Hepatocyte (in vitro differentiated cells): ENCODE data around the gene TTN. TPM values are rescaled to one million over a fixed set of nuclear protein-coding genes. Genes with fewer than 3 reads are reported as not detected.

Experiments
- DNase-seq: peaks from one replicate; pipeline ENCODE4 v3.0.0-alpha.2; 2016; ENCODE audit warnings: low spot score
- H2AFZ ChIP-seq: fragments of 200-600 bp; sonication (generic); 2 replicates; pipeline ENCODE4 v1.6.0; 2016; ENCODE audit warnings: antibody characterized with exemption, mild to moderate bottlenecking
- H3K27ac ChIP-seq: fragments of 200-600 bp; sonication (generic); 2 replicates; pipeline ENCODE4 v1.5.1; 2016; ENCODE audit warnings: mild to moderate bottlenecking
- H3K27me3 ChIP-seq: fragments of 200-600 bp; sonication (generic); 2 replicates; pipeline ENCODE4 v1.6.1; 2016
- H3K36me3 ChIP-seq: fragments of 200-600 bp; sonication (generic); replicated peaks from 2 replicates; pipeline ENCODE4 v1.5.1; 2016; ENCODE audit warnings: low read depth; ENCODE audit not compliant: insufficient read depth
- H3K4me1 ChIP-seq: fragments of 200-600 bp; sonication (generic); 2 replicates; pipeline ENCODE4 v1.5.1; 2016; ENCODE audit warnings: mild to moderate bottlenecking, moderate library complexity; ENCODE audit not compliant: insufficient read depth
- H3K4me2 ChIP-seq: fragments of 200-600 bp; sonication (generic); 2 replicates; pipeline ENCODE4 v1.6.0; 2016
- H3K4me3 ChIP-seq: fragments of 200-600 bp; sonication (generic); 2 replicates; pipeline ENCODE4 v1.5.1; 2016; ENCODE audit warnings: mild to moderate bottlenecking
- H3K79me2 ChIP-seq: fragments of 200-600 bp; sonication (generic); 2 replicates; pipeline ENCODE4 v1.6.0; 2017; ENCODE audit warnings: mild to moderate bottlenecking
- H3K9me2 ChIP-seq: fragments of 200-600 bp; sonication (generic); replicated peaks from 2 replicates; pipeline ENCODE4 v1.6.0; 2017; ENCODE audit warnings: mild to moderate bottlenecking; ENCODE audit not compliant: insufficient read depth
- H3K9me3 ChIP-seq: fragments of 200-600 bp; sonication (generic); 2 replicates; pipeline ENCODE4 v1.5.1; 2016; ENCODE audit warnings: low read depth, mild to moderate bottlenecking
- H4K20me1 ChIP-seq: fragments of 200-600 bp; sonication (generic); 2 replicates; pipeline ENCODE4 v1.6.0; 2016; ENCODE audit warnings: mild to moderate bottlenecking; ENCODE audit not compliant: insufficient read depth, poor library complexity, severe bottlenecking
- CTCF ChIP-seq: fragments of 200-600 bp; sonication (generic); IDR thresholded peaks from 2 replicates; pipeline ENCODE4 v1.5.1; 2016; ENCODE audit warnings: antibody characterized with exemption, mild to moderate bottlenecking; ENCODE audit not compliant: poor library complexity
- EZH2 ChIP-seq: fragments of 200-600 bp; sonication (generic); IDR thresholded peaks from 2 replicates; pipeline ENCODE4 v1.6.1; 2016; ENCODE audit warnings: antibody characterized with exemption, mild to moderate bottlenecking, borderline replicate concordance
- EZH2phosphoT487 ChIP-seq: fragments of 200-600 bp; sonication (generic); IDR thresholded peaks from one replicate; pipeline ENCODE4 v1.6.1; 2018; ENCODE audit warnings: antibody characterized with exemption, mild to moderate bottlenecking, low read depth, moderate library complexity; ENCODE audit not compliant: unreplicated experiment, severe bottlenecking
- WGBS: methylation state at CpG from one replicate; pipeline ENCODE4 v1.1.6; 2016; ENCODE audit warnings: low lambda C conversion rate; ENCODE audit errors: missing lambda C conversion rate; 5-methylcytosine and 5-hydroxymethylcytosine counted together
- polyA plus RNA-seq: library from polyadenylated mRNA; unstranded; fragments of >200 nt; fragmentation: Nextera tagmentation; extraction: Ambion mirVana; gene quantifications from 2 replicates; pipeline ENCODE4 v1.2.1, GENCODE V29; 2016
- total RNA-seq: library from RNA; depleted of rRNA; stranded (reverse); fragments of >200 nt; gene quantifications from 2 replicates; pipeline ENCODE4 v1.2.3, GENCODE V29; 2014

The TTN gene
- 6.4 and 10.1 TPM in 2 replicates for total RNA-seq
- polyA plus RNA-seq = 5.4 and 6.1 TPM in 2 replicates

- TF ChIP-seq CTCF = no peak
- no peak for TF ChIP-seq EZH2phosphoT487
- no peak for TF ChIP-seq EZH2
- Histone ChIP-seq H3K4me1 (no peaks in the 10 kb centered on the region), H3K9me2 (no peaks in the 10 kb centered on the region), H4K20me1 (no peaks in the 10 kb centered on the region), H3K4me3 (no peak within 1 kb of the TSS), H3K79me2 (no peaks in the 10 kb centered on the region), H2AFZ (no peak within 1 kb of the TSS), H3K27me3 (no peaks in the 10 kb centered on the region), H3K36me3 (no peaks in the 10 kb centered on the region), H3K27ac (no peak within 1 kb of the TSS), H3K9me3 (no peaks in the 10 kb centered on the region), H3K4me2 (no peak within 1 kb of the TSS)
- 87% methylated on average over 10 of the region's 10 CpGs for WGBS
- DNase-seq = no peak
These were observed at the start of gene TTN for GRCh38 chr2:178807227-178808008. TSS of gene TTN (minus strand) at chr2:178807423. CDS start at chr2:178804642, 2,781 bp downstream.

- Histone ChIP-seq H3K27ac (no peak overlapping the region), H3K4me2 (no peak overlapping the region), H4K20me1 (no peaks in the 10 kb centered on the region), H3K79me2 (no peaks in the 10 kb centered on the region), H2AFZ (no peak overlapping the region), H3K36me3 (no peaks in the 10 kb centered on the region), H3K4me1 (no peaks in the 10 kb centered on the region), H3K9me2 (no peaks in the 10 kb centered on the region), H3K9me3 (no peaks in the 10 kb centered on the region), H3K4me3 (no peak overlapping the region), H3K27me3 (no peaks in the 10 kb centered on the region)
- TF ChIP-seq EZH2 (no peak), EZH2phosphoT487 (no peak), CTCF (no peak)
- DNase-seq = no peak
These were observed 47.9 kb upstream of the TTN start for GRCh38 chr2:178855151-178855550.

- H3K4me2 ChIP-seq = no peak overlapping the region
- TF ChIP-seq EZH2phosphoT487 (no peak), CTCF (no peak), EZH2 (no peak)
- no peaks in the 10 kb centered on the region for H3K79me2 ChIP-seq
- no peaks in the 10 kb centered on the region for H3K9me3 ChIP-seq
- H3K27ac ChIP-seq = no peak overlapping the region
- H2AFZ ChIP-seq = no peak overlapping the region
- no peak overlapping the region for H3K4me3 ChIP-seq
- no peaks in the 10 kb centered on the region for H4K20me1 ChIP-seq
- no peaks in the 10 kb centered on the region for H3K27me3 ChIP-seq
- DNase-seq = no peak
- 96% methylated on average over 5 of the region's 5 CpGs for WGBS
- H3K4me1 ChIP-seq = no peaks in the 10 kb centered on the region
- no peaks in the 10 kb centered on the region for H3K9me2 ChIP-seq
- no peaks in the 10 kb centered on the region for H3K36me3 ChIP-seq
These were observed 41.1 kb upstream of the TTN start for GRCh38 chr2:178848335-178848734.

GRCh38 chr2:178846458-178846802 lies 39.2 kb upstream of the TTN start:
- no peak for DNase-seq
- H3K36me3 ChIP-seq = no peaks in the 10 kb centered on the region
- no peaks in the 10 kb centered on the region for H3K79me2 ChIP-seq
- no peaks in the 10 kb centered on the region for H3K27me3 ChIP-seq
- no peaks in the 10 kb centered on the region for H4K20me1 ChIP-seq
- H3K9me3 ChIP-seq = no peaks in the 10 kb centered on the region
- H3K4me1 ChIP-seq = no peaks in the 10 kb centered on the region
- H3K27ac ChIP-seq = no peak overlapping the region
- H3K4me3 ChIP-seq = no peak overlapping the region
- no peak overlapping the region for H3K4me2 ChIP-seq
- 79% methylated on average over 2 of the region's 2 CpGs for WGBS
- H2AFZ ChIP-seq = no peak overlapping the region
- TF ChIP-seq EZH2 = no peak
- TF ChIP-seq CTCF = no peak
- TF ChIP-seq EZH2phosphoT487 = no peak
- no peaks in the 10 kb centered on the region for H3K9me2 ChIP-seq
